Activated CD4-positive, CD25-positive, alpha-beta regulatory T cell (primary cell): ENCODE data around the gene GNAT3.

Source experiments
- DNase-seq, 4 experiments: peaks; one replicate each; lab custom pipeline; 2025; lab: John Stamatoyannopoulos, UW

GNAT3 gene

GRCh38 chr7:80463272-80463920, 48.5 kb downstream of the GNAT3 start:
- DNase-seq = no peak

- no peak for DNase-seq
Observed at GRCh38 chr7:80460857-80461256, 51.0 kb downstream of the GNAT3 start.

GRCh38 chr7:80459776-80460510, 51.9 kb downstream of the GNAT3 start:
- DNase-seq = no peak

- DNase-seq = no peak
Observed at GRCh38 chr7:80458822-80459725, 52.8 kb downstream of the GNAT3 start.

DNA sequence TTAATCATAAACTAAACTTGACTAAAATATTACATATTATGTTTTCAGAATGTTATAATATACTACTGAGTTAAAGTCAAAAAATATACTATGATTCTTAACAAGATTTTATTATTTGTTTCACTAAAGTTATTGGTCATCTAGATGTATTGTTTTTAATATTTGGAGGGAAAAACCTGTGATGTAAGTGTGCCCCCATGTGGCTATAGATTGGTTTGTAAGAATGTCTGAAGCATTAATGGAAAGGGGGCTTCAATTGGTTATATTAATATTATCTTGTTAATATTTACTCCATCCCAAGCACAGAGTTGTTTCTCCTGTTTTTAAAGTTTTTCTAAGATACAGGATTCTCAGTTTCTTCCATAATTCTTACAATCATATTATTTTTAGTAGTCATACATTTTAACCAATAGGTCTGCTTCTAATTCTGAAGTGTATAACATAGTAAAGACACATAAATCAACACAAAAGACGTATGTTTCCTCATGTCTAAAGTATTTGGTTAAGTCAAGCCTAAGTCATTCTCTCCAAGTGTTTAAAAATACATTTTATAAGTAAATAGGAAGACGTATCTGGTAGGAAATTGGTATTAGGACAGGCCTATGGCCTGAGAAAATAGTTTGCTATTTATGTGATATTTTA, 58.0 kb downstream of the GNAT3 start:
- DNase-seq = no peak

DNA sequence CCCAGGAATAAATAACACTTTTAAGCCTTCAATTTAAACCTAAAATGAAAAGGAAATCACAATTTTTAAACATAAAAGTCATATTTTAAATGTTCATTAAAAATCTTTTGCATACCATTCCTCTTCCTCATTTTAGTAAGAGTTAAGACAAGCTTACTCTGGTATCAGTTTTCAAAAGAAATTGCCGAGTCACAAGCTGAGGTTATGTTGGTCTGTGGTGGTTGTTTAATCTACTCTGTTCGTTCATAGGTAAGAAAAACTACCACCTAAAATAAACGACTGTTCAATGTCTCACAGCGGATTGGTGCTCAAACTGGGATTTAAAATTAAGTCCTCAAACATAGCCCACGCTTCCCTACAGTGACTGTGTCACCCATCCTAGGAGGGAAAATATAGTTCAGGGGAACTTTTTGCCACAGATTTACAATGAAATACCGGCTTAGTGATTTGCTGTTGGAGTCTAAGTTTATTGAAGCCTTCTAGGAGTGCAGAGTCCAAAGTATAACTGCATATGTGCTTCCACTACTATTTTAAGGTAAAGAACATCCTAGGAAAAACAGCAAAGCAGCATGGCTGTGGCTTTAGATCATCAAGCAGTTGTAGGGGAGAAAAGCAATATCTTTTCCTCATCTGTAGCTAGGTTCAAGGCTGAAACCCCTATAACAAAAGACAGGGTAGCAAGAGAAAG, 61.1 kb downstream of the GNAT3 start:
- no peak for DNase-seq

DNA sequence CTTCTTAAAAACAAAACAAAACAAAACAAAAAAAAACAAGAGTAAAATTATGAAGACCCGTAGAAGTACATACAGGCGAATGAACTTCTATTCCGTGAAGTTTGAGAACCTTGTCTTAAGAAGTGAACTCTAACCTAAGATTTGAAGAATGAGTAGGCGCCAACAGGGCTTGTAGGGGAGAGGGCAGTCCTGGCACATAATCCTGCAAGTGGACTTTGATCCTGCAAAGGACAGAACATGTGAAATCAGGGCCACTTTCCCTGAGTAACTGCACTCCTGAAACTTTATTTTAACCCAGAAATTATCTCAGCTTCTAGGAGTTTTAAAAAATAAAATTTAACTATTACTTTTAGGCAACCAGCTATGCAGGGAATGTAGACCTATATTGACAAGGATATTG, 62.0 kb downstream of the GNAT3 start:
- no peak for DNase-seq

- DNase-seq = no peak
Observed at GRCh38 chr7:80445351-80445750, 66.5 kb downstream of the GNAT3 start.

DNA sequence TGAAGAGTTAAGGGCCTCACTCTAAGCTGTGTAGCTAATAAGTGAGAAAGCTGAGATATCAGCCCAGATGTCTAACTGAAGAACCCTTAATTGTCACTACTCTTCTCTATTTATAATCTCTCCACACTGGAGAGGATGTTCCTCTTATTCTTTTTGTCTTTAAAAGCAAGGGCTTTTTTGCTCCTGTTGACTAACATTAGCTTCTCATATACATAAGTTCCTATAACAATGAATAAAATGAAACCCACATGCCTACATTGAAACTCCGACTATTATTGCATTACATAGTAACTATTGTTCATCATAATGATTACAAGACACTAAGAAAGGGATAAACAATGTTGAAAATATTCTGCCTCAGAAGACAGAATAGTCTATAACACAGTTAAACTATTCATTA, 67.1 kb downstream of the GNAT3 start:
- no peak for DNase-seq

GRCh38 chr7:80443325-80443724, 68.5 kb downstream of the GNAT3 start:
- DNase-seq = no peak

GRCh38 chr7:80440883-80441282, 71.0 kb downstream of the GNAT3 start:
- DNase-seq = no peak

DNA sequence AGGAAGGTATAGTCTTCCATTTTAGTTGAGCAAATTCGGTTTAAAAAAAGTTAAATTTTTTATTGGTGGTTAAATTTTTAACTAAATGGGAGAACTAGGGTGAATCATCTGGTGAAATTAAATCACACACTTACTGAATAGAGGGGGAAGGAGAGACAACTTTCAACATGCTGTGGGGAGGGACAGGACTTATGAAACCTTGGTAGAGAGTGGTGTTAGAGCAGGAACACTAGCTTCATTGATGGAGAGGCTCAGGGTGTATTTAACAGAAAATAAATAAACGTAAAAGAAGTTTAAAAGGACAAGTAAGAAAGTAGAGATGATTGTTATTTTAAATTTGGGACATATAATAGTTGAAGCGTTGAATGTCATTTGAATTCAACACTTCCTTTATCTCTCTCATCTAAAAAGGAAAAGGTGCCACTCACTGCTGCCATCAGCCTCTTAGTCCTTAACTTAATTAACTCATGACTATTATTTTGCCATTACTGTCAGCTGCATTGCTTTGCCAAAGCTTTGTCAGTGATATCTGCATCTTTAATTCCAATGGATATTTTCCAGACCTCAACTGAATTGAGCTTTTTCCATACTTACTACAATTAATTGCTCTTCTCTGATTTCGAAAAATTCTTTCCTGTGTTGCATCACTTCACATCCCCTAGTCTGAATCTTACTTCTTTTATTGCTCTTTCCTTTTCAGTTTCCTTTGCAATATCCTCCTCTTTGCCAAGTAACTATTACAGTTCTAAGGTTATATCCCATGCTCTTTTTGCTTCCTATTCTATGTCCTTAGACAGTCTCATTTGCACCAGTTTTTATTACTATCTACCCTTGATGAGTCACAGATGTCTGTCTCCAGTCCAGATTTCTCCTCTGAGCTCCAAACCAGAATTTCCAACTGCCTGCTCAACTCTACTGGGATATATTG, 71.7 kb downstream of the GNAT3 start:
- DNase-seq = no peak

GRCh38 chr7:80435521-80435920, 76.3 kb downstream of the GNAT3 start:
- DNase-seq = no peak

GRCh38 chr7:80434047-80434446, 77.8 kb downstream of the GNAT3 start:
- DNase-seq = peak in 1 of 4 experiments; percentile 1

- DNase-seq = no peak
Observed at GRCh38 chr7:80432166-80432565, 79.7 kb downstream of the GNAT3 start.

DNA sequence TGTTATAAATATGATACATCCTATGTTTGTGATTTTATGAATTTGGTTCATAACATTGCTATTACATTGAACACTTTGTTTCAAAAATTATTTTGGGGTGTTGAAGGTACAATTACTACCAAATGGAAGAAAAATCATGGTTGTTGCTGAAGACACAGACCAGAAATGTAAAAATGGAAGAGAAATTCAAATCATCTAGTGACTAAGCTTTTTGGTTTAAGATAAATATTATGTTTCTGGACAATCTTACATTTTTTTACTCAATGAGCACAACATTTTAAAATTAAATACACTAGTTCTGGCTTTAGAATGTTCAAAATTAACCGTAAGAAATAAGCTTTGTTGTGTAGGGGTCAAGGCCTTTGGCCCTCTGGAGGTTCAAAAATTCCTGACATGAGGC, 82.7 kb downstream of the GNAT3 start:
- no peak for DNase-seq

DNA sequence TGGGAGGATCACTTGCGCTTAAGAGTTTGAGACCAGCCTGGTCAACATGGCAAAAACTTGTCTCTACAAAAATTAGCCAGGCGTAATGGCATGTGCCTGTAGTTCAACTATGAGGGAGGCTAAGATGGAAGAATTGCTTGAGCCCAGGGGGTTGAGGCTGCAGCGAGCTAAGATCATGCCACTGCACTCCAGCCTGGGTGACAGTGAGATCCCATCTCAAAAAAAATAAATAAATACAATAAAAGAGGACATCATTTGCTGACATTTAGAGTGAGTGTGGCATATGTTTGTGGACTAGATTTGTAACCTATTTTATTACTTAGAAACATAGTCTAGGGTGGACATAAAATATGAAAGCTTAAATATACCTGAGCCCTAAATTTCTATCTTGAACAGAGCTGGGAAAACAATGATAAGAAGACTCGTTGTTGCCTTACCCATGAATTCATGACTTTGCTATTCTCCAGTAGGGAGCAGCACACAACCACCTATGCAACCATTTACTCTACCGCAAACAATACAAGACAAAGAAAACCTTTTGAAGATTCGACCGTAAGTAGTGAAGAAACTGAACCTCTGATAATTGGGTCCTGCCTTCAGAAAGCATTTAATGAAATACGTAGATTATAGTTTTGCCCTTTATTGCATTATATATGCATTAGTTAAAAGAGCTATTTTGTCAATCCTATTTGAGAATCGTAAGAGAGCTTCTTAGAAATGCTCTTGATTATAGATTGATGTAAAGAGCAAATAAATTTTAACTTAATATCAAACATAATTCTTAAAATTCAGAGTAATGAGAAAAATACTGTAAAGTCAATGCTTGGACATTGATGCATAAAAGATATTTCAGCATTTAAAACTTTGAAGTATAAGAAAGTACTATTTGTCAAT, 83.5 kb downstream of the GNAT3 start:
- DNase-seq = no peak

DNA sequence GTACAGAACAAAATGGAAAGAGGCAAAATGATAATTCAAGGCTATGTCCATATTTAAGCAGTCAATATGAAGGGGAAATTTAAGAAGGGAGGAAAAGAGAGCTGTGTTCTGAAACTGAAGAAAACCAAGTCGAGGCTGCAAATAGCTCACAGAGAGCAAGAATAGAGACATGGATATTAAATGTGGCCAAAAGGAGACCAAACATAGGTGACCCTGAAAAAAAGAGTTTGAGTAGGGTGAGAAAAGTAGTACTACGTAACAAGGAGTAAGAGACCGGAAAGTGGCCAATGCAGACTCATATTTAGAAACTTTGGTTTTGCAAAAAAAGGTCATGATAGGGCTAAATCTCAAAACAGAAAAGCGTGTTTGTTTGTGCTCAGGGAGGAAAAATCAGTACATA, 84.6 kb downstream of the GNAT3 start:
- DNase-seq = no peak

- no peak for DNase-seq
Observed at GRCh38 chr7:80420876-80421275, 91.0 kb downstream of the GNAT3 start.
